GM19324 (cell line): ENCODE results near the gene MYADML2.

Experiments
- ATAC-seq: cut with Tn5 transposase; IDR thresholded peaks from one replicate; pipeline ENCODE4 v1.9.1; 2021; ENCODE audit warnings: mild to moderate bottlenecking, moderate library complexity; ENCODE audit not compliant: unreplicated experiment, low FRiP score

MYADML2 gene

DNA sequence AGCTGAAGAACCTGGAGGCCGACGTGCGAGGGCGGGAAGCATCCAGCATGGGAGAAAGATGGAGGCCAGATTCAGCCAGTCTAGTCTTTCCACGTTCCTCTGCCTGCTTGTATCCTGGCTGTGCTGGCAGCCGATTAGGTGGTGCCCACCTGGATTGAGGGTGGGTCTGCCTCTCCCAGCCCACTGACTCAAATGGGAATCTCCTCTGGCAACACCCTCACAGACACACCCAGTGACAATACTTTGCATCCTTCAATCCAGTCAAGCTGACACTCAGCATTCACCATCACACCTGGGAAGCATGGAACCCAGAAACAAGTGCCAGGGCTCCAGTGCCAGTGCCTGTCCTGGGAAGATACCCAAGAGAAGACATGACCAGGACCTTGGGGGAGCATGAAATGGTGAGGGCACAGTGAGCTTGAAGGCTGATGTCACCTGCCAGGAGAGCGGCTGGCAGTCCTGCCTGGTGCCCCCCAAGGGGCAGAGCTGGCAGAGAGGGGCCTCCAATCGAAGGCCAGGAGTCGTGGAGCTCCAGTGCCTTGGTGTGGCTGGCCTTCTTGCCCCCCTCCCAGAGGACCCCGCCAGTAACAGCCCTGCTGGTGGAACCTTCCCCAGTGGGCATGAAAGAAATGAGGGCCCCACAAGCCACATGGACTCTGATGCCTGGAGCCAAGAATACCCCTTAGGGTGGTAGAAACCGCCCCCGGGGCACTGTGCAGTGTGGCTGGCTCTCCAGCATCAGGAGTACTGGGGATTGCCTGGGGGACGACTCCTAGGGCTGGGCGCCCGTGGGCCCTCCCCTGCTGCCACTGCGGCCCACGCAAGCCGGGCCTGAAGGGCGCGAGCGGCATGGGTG, 45.6 kb downstream of the MYADML2 start:
- ATAC-seq: no peak

DNA sequence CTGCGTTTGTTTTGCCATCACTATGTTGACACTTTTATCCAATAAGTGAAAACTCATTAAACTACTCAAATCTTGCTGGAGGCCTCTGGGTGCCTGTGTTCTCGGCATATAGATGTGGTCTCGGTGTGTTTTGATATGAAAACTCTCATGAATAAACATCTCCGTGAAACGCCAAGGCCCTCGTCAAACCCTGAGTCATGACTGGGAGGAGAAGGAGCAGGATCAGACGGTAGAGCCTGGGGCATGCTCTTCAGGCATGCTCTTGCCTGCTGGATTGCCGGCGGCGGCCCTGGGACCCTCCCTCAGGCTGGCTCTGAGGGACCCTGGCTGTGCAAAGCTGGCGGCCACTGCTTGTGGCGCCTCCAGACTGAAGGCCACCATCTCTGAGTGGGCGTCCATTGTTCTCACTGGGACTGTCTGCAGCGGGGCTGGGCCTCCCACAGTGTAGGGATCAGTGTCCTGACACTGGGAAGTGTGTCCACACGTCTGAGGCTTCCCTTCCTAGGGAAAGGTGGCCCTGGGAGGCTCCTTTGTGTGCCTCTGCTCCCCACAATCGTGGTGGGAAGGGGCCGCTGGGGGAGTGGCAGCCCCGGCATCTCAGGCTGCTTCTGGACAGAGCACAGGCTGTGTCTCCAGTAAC, 46.7 kb downstream of the MYADML2 start:
- no peak for ATAC-seq

DNA sequence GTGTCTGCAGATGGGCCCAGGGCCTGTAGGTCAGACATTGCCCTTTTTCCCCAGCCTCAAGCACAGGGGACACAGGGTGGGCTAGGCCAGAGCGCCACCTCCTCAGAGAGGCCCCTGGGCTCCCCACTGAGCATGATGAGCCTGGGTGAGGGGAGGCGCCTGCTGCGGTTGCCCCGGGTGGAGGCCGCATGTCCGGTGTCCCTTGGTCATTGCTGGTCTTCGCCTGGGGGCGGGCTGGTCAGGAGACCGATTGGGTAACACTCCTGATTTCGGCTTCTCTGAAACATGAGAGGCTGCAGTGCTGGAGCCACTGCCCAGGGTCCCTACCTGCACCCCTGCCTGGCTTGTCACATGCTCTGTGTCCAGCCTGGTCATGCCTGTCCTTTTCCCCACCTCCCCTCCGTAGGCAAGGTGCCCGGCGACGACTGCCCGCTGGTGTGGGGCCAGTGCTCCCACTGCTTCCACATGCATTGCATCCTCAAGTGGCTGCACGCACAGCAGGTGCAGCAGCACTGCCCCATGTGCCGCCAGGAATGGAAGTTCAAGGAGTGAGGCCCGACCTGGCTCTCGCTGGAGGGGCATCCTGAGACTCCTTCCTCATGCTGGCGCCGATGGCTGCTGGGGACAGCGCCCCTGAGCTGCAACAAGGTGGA, 47.4 kb downstream of the MYADML2 start:
- ATAC-seq: no peak

DNA sequence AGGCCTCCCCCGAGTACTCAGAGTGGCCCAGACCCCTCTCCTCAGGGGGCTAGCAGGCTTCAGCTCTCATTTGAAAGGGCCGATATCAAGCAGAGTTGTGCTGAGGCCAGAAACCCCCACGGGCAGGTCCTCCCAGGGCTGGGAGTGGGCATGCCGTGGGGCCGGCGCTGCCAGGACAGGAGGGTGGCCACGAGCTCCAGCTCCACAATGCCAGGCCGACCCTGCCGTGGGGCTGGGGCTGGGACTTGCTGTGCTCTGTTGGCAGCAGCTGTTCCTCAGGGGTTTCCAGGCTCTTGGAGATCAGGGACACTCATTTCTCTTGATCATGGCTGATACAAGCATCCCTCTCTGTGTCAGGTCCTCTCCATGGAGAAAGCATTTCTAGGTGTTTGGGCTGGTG, 48.1 kb downstream of the MYADML2 start:
- no peak for ATAC-seq

DNA sequence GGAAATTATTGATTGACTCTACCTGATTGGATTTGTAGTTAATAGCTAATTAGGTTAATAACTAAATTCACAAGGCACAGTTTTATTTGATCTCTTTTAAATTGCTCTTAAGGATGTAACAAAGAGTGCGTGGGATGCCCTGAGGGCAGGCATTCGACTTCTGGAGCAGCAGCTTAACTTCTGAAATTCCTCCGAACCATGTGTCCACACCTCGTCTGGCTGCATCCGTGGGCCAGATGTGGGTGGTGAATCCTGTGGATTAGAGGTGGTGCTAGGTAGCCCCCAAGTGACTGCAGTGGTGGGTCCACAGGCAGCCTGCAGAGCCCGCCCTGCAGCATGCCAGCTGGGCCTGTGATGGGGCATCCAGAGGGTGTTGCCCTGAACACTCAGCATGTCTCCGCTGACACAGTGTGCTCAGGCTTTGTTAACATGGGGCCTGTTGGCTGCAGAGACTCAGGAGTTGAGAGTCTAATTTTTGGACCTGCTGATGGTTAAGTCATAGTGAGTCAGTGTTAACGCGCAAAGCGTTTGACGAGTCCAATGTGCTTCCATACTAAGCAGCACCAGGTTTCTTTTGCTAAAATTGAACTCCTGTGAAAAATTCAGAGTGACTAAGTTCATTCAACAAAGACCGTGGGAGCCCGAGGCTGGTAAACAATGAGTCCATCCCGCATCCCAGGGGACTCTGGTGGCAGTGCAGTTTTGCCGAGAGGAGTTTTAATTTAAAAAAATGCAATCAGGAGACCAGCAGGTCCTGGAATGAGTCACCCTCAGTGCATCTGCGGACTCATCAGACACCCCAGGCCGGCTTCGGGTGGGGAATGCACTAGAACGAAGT, 48.8 kb downstream of the MYADML2 start:
- no peak for ATAC-seq

DNA sequence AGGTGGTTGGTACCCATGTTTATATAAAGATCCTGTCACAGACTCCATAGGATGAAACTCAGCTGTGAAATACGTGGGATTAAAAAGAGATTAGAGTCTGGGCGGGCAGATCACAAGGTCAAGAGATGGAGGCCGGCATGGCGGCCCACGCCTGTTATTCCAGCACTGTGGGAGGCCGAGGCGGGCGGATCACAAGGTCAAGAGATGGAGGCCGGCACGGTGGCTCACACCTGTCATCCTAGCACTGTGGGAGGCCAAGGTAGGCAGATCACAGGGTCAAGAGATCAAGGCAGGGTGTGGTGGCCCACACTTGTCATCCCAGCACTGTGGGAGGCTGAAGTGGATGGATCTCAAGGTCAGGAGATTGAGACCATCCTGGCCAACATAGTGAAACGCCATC, 51.6 kb downstream of the MYADML2 start:
- no peak for ATAC-seq

DNA sequence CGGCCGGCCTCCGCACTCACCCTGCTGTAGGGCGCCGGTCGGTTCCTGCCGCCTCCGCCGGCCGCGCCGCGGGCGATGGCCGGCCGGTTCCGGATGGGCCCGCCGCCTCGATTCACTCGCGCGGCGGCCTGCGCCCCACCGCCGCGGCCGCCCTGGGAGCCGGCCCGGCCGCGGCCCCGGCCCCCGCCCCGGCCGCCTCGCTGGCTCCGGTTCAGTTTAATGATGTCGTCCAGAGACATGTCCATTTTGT, 55.8 kb downstream of the MYADML2 start:
- ATAC-seq: no peak

DNA sequence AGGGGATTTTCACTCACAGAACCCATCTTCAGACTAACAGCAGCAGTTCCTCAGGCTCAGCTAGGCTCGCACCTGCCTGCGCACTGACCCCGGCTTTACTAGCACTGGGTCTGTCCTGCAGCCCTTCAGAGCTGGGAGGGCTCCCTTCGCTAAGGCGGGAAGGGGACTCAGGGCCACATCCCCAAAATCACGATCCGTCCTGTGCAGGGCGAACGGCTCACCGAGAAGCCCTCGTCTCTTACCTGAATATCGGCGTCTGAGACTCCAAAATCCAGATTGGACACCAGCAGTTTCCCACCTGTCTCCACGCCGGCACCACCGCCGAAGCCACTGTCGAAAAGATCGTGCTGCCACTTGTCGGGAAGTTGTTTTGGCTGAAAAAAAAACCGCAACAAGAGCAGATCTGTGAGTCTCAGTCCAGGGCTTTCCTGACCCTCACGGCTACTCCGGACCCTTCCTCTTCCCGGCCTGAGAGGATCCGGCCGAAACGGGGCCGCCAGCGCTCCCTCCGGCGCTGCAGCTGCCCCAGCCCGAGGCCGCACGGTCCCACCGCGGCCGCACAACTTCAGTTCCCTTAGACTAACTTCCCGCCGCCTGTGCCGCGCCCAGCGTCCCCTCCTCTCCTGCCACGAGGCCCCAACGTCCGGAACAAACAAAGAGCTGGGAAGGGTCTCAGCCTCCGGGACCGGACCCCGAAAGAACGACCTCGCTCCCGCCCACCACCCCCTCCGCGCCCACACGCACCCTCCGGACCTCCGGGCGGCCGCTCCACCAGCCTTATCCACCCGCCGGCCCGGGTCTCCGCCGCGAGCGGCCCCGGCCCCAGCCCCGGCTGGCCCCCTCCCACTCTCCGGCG, 56.4 kb downstream of the MYADML2 start:
- peak; percentile 15 for ATAC-seq
